Panc1 (cell line): ENCODE data around the gene ZFP36L1. TPM values are rescaled to one million over a fixed set of nuclear protein-coding genes. Genes with fewer than 3 reads are reported as not detected.

Source experiments
- ATAC-seq: fragments of 200-7000 bp; cut with Tn5 transposase; 2 replicates; pipeline ENCODE4 v1.9.1; 2020; ENCODE audit warnings: mild to moderate bottlenecking, moderate library complexity
- BruUV-seq: library from RNA; stranded (reverse); fragments of 400-500 nt; replicated peaks from 2 replicates; lab custom pipeline; 2021; lab: Mats Ljungman, UMichigan
- CTCF ChIA-PET: fragments of 300-600 bp; sonication (Branson Sonifier 250); formaldehyde crosslinking; loops from one replicate; lab custom pipeline; 2022; ENCODE audit warnings: antibody characterized with exemption; lab: Charles Lee
- POLR2A ChIA-PET: fragments of 300-600 bp; sonication (Branson Sonifier 250); formaldehyde crosslinking; loops from one replicate; lab custom pipeline; 2022; ENCODE audit warnings: antibody characterized with exemption; lab: Charles Lee
- DNase-seq: peaks from one replicate; pipeline ENCODE4 v3.0.0-alpha.2; 2010; ENCODE audit warnings: low read depth, low spot score
- H3K27ac ChIP-seq: 2 replicates; pipeline ENCODE4 v1.5.1; 2011; ENCODE audit warnings: mild to moderate bottlenecking, low read length, inconsistent platforms
- H3K27me3 ChIP-seq: fragments of 200-500 bp; sonication (Bioruptor generic); 2 replicates; pipeline ENCODE4 v1.6.0; 2014; ENCODE audit warnings: low read length, inconsistent platforms; ENCODE audit not compliant: control insufficient read depth, insufficient read depth
- H3K36me3 ChIP-seq: fragments of 200-500 bp; sonication (Bioruptor generic); 2 replicates; pipeline ENCODE4 v1.5.1; 2014; ENCODE audit warnings: inconsistent platforms, mild to moderate bottlenecking, low read length, moderate library complexity; ENCODE audit not compliant: control insufficient read depth, insufficient read depth
- H3K4me1 ChIP-seq: 2 replicates; pipeline ENCODE4 v1.5.1; 2011; ENCODE audit warnings: inconsistent platforms, mild to moderate bottlenecking, low read length, moderate library complexity; ENCODE audit not compliant: control insufficient read depth, insufficient read depth
- H3K4me3 ChIP-seq, 2 experiments: 2 replicates each; pipeline ENCODE4 v1.5.1; 2011 to 2012; ENCODE audit warnings: low read depth in 2 of 2, low read length in 2 of 2, mild to moderate bottlenecking in 2 of 2, inconsistent platforms in 1 of 2, moderate library complexity in 1 of 2
- H3K9me3 ChIP-seq: fragments of 200-500 bp; sonication (Bioruptor generic); 2 replicates; pipeline ENCODE4 v1.5.1; 2014; ENCODE audit warnings: low read depth, mild to moderate bottlenecking, inconsistent platforms, low read length, moderate library complexity; ENCODE audit not compliant: control insufficient read depth, insufficient read depth
- CTCF ChIP-seq: fragments of 450-650 bp; IDR thresholded peaks from 2 replicates; pipeline ENCODE4 v1.5.1; 2017; ENCODE audit warnings: mild to moderate bottlenecking
- POLR2AphosphoS5 ChIP-seq: IDR thresholded peaks from 2 replicates; pipeline ENCODE4 v1.6.1; 2012; ENCODE audit warnings: mild to moderate bottlenecking, low read depth, low read length, moderate library complexity
- REST ChIP-seq, 2 experiments: IDR thresholded peaks; 2 replicates each; pipeline ENCODE4 v1.6.1; 2011 to 2012; ENCODE audit warnings: low read depth in 2 of 2, control low read depth in 1 of 2, low read length in 1 of 2, mild to moderate bottlenecking in 1 of 2, moderate library complexity in 1 of 2; ENCODE audit not compliant: insufficient read depth in 1 of 2
- SIN3A ChIP-seq: IDR thresholded peaks from 2 replicates; pipeline ENCODE4 v1.6.1; 2012; ENCODE audit warnings: low read depth, mild to moderate bottlenecking, low read length, moderate library complexity, borderline replicate concordance; ENCODE audit not compliant: insufficient read depth
- TCF7L2 ChIP-seq: IDR thresholded peaks from 2 replicates; pipeline ENCODE4 v1.6.1; 2011; ENCODE audit warnings: mild to moderate bottlenecking, low read depth, low read length, inconsistent platforms
- in situ Hi-C: cut with HindIII; loops from 2 replicates; pipeline ENCODE4 v1.10.0; 2016; ENCODE audit warnings: low sequenced_read_pairs, low pct_unique_long_range_greater_than_20kb
- intact Hi-C: fragments of 100-400 bp; cut with micrococcal nuclease; formaldehyde crosslinking; loops from one replicate; pipeline ENCODE4 v1.10.0; 2022; ENCODE audit not compliant: unreplicated experiment
- total RNA-seq: library from RNA; stranded (reverse); gene quantifications from one replicate; pipeline ENCODE4 v1.2.1, GENCODE V29; 2021; ENCODE audit not compliant: unreplicated experiment

The ZFP36L1 gene
- total RNA-seq, 1 experiment from 2014 or later = 84.9 TPM

DNA sequence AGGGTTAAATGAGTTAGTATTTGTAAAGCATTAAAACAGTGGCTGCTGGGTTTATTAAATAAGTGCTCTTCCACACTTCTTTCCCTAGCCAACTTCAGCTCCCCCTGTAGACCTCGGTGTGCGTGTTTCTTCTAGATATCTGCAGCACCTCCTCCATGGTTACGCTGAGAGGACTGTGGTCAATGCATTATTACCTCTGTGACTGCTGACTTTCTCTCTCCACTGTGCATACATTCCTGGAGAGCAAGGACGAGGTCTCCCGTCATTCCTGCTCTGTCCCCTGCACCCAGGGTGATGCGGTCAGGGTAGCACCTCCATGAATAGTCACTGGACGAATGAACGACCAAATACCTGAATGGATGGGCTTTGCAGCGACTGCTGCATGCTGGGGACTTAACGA lies 44.6 kb downstream of the ZFP36L1 start:
- Histone ChIP-seq H3K4me3 (no peak overlapping the region), H3K9me3 (no peaks in the 10 kb centered on the region), H3K36me3 (no peaks in the 10 kb centered on the region), H3K27me3 (no peaks in the 10 kb centered on the region), H3K4me1 (no peaks in the 10 kb centered on the region), H3K27ac (no peak overlapping the region)
- in situ Hi-C loops (no loop called here), intact Hi-C loops (no loop called here)
- ChIA-PET CTCF (no interaction called here), POLR2A (no interaction called here)
- BruUV-seq = no TSS peak
- no peak for TF ChIP-seq CTCF
- no peak for TF ChIP-seq REST (IDR thresholded peaks at IDR 0.05; ENCODE audit: insufficient read depth in 1 of 2, low read depth in 2 of 2, low read length in 1 of 2)
- no peak for TF ChIP-seq POLR2AphosphoS5
- no peak for TF ChIP-seq TCF7L2
- no peak for TF ChIP-seq SIN3A
- DNase-seq (no peak), ATAC-seq (no peak)

GRCh38 chr14:68747393-68747792 lies 45.5 kb downstream of the ZFP36L1 start:
- ChIA-PET CTCF (no interaction called here), POLR2A (no interaction called here)
- in situ Hi-C loops = no loop called here
- no TSS peak for BruUV-seq
- no peaks in the 10 kb centered on the region for H3K9me3 ChIP-seq
- H3K27me3 ChIP-seq = no peaks in the 10 kb centered on the region
- intact Hi-C loops = no loop called here
- no peak for TF ChIP-seq CTCF
- no peak for TF ChIP-seq SIN3A
- TF ChIP-seq REST (IDR thresholded peaks at IDR 0.05; ENCODE audit: insufficient read depth in 1 of 2, low read depth in 2 of 2, low read length in 1 of 2) = no peak
- no peak for TF ChIP-seq POLR2AphosphoS5
- no peak for TF ChIP-seq TCF7L2
- no peak overlapping the region for H3K27ac ChIP-seq
- no peak for DNase-seq
- no peaks in the 10 kb centered on the region for H3K36me3 ChIP-seq
- no peak for ATAC-seq
- H3K4me1 ChIP-seq = no peaks in the 10 kb centered on the region
- H3K4me3 ChIP-seq = no peak overlapping the region
